HepG2 (cell line): ENCODE results near the gene ADGRD1.

Experiments
- MYC ChIP-seq: sonication (generic); formaldehyde crosslinking; IDR thresholded peaks from 2 replicates; pipeline ENCODE4 v1.9.0; 2021; ENCODE audit warnings: missing genetic modification reagents, borderline replicate concordance
- ZNF282 ChIP-seq: fragments of 450-650 bp; IDR thresholded peaks from 2 replicates; pipeline ENCODE4 v1.6.1; 2018; ENCODE audit not compliant: partially characterized antibody
- TF ChIP-seq, protein P1 (sequence below): IDR thresholded peaks from 2 replicates; pipeline ENCODE4 v1.6.1; 2016; ENCODE audit warnings: mild to moderate bottlenecking

DNA sequence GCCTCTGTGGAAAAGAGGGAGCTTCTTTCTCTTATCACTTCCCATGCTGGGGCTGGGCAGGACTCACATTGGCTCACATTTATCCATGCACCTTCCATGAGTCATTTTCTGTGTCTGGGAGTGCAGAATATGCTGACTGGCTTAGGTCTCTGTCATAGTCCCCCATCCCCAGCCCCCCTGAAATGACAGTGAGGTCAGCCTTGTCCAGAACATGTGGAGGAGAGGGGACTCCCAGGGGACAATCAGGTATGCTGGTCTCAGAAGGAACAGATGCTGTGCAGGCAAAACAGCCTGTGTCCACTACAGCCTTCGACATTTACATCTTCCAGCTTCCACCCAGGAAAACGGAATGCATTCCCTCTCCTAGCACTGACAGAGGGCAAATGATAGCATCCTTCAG is 35.0 kb downstream of the ADGRD1 start:
- TF ChIP-seq, protein P1, sequence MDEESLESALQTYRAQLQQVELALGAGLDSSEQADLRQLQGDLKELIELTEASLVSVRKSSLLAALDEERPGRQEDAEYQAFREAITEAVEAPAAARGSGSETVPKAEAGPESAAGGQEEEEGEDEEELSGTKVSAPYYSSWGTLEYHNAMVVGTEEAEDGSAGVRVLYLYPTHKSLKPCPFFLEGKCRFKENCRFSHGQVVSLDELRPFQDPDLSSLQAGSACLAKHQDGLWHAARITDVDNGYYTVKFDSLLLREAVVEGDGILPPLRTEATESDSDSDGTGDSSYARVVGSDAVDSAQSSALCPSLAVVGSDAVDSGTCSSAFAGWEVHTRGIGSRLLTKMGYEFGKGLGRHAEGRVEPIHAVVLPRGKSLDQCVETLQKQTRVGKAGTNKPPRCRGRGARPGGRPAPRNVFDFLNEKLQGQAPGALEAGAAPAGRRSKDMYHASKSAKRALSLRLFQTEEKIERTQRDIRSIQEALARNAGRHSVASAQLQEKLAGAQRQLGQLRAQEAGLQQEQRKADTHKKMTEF (CRISPR knock-in tag), result no peak
- TF ChIP-seq MYC (no peak), ZNF282 (no peak)
